HG03039 (cell line): ENCODE results near the gene FRRS1.
"Not testable (repeated sequence)": the region's sequence is repeated elsewhere in the genome, so short reads cannot be mapped to it uniquely, and the experiment has no call there.

ENCODE experiments used
- ATAC-seq: cut with Tn5 transposase; IDR thresholded peaks from one replicate; pipeline ENCODE4 v1.9.1; 2021; ENCODE audit warnings: mild to moderate bottlenecking, moderate library complexity; ENCODE audit not compliant: unreplicated experiment

The FRRS1 gene

GRCh38 chr1:99768104-99768503 lies 1.7 kb upstream of the FRRS1 start:
- no peak for ATAC-seq

DNA sequence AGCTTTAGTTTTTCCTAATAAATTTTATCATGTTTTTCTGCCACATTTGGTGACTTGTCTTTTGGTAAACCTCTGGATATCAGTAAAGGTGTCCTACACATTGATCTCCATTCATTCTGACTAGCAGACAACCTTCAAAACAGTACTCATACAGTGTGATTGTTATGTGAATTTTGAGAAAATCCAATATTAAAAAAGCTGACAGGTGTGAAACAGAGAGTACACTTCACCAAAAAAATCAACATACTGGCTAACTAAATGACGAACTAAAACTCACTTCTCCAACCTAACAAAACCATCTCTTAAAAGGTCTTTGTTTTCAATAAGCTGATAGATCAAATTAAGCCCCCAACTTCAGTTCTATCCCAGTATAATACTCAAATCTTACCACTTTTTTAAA lies 1.5 kb downstream of the FRRS1 start:
- ATAC-seq = no peak

GRCh38 chr1:99764439-99764838 lies 2.0 kb downstream of the FRRS1 start:
- no peak for ATAC-seq

DNA sequence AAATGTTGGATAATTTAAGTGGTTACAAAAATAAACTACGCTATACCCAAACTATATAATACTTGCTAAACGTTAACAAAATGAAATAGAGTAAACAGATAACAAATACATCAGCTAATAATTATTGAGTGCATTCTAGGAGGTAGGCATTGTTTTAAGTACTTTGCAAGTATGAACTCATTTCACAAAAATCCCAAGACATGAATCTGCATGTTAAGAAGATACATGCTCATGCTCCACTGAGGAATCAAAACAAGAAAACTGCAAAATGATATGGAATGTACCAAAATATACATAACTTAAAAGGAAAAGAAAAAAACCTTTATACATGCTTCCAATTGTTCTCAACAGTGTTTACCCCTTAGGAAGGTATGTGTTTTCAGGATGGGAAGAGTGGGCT lies 2.5 kb downstream of the FRRS1 start:
- no peak for ATAC-seq

GRCh38 chr1:99761774-99762173 lies 4.7 kb downstream of the FRRS1 start:
- ATAC-seq = no peak

DNA sequence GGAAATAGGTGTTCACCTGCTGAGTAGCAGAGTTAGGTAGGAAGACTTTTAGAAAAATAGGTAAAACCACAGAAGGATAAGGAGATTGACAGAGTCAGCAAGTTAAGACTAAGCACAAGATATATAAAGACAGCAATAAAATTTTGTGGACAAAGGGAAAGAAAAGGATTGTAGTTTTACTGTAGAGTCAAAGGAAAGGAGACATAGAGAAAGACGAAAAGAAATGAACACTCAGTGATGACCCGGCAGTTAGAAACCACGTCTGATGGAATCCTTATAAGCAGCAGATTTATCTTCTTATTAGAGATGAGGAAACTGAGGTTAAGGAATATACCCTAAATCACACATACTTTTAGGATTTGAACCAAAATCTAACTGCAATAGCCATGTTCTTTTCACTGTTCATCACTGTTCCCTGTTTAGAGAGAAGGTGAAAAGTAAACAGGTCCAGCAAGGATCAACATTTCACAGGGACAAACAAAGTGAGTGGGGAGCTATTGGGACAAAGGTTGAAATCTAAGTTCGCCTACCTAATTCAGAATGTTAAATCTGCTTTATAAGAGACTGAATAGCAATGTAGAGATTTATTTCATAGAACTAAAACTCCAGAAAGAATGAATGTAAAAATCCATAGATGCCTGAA lies 6.8 kb downstream of the FRRS1 start:
- no peak for ATAC-seq

- not testable (repeated sequence) for ATAC-seq
Observed at GRCh38 chr1:99758686-99759517, 7.5 kb downstream of the FRRS1 start.

DNA sequence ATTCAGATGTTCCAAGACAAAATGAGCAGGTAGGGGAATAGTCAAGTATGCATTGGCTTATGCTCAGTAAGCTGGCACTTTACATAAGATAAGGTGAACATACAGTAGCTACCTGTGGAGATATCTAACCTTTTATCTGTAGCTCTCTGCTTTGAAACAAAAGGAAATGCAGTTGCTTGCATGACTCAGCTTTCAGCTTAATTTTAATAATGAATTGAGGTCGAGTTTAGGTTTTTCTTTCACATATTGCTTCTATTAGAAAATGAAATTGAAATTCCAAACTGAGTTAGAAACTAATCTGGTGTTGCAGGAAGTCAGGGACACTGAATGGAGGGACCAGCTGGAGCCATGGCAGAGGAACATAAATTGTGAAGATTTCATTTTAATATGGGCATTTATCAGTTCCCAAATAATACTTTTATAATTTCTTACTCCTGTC lies 8.3 kb downstream of the FRRS1 start:
- ATAC-seq = peak; percentile 46

DNA sequence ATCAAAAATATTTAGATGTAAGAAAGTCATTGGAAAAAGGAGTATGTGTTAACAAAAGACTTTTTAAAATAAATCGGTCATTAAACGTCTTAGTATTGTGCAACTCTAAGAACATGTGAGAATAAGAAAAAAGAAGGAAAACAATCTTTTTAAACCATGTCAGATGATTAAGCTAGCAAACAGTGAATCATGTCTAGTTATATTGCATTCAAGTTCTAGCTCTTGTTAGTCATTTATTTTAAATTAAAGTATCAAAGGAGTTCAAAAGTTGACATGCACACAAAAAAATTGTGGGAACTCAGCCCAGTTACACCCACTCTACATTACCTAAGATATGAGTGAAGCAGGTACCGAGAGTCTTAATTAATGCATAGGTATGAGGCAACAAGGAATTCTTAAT lies 9.8 kb downstream of the FRRS1 start:
- no peak for ATAC-seq

DNA sequence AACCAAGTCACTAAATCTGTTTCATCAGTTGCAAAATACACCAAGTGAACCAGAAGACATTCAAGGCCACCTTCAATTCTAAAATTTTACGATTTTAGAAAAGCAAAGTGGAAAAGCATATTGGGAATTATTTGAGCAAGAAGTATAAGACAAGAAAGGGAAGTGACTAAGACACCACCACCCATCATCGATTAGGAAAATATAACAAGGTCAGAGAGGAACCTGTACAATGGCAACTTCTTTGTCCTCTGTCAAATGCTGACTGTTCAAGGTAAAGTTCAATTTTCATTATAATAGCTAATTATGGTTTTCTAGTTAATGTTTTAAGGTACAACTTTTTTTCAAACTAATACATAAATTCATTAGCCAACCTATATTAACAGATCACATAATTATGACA lies 10.8 kb downstream of the FRRS1 start:
- no peak for ATAC-seq

DNA sequence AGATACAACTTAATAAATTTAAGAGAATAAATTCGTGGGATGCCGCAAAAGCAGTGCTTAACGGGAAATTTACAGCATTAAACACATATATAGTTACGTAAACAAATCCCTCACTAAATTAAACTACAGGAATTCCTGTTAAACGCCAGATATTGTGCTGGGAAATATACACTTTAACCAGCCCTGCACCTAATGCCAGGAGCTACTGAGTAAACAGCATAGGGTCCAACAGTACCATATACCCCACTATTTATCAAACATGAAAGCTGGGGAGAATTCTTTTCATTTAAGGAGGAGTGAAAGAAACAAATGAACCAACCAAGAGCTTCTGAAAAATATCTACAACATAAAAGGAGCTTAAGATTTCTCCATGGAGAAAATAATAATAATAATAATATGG lies 11.7 kb downstream of the FRRS1 start:
- ATAC-seq = no peak

- no peak for ATAC-seq
Observed at GRCh38 chr1:99754055-99754626, 12.3 kb downstream of the FRRS1 start.

DNA sequence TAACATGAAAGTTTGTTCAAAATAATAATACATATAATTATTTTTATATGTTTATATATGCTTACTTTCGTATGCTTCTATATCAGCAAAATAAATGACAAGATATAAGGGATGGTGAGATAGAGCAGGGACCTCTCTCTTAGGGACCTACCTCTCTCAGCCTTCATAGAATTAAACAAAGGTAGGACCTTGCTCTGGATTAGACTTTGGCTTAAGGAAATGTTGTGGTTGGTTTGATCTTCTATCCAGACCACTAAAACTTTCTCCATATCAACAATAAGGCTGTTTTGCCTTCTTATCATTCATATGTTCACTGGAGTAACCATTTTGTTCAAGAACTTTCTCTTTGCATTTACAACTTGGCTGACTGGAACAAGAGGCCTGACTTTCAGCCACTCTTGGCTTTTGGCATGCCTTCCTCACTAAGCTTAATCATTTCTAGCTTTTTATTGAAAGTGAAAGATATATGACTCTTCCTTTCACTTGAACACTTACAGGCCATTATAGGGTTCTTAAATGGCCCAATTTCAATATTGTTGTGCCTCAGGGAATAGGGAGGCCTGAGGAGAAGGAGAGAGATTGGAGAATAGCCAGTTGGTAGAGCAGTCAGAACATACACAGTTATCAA lies 14.4 kb downstream of the FRRS1 start:
- peak; percentile 74 for ATAC-seq

GRCh38 chr1:99749504-99750347 lies 16.7 kb downstream of the FRRS1 start:
- peak; percentile 81 for ATAC-seq

- no peak for ATAC-seq
Observed at GRCh38 chr1:99748419-99748818, 18.0 kb downstream of the FRRS1 start.

GRCh38 chr1:99745684-99746083 lies 20.8 kb downstream of the FRRS1 start:
- no peak for ATAC-seq

DNA sequence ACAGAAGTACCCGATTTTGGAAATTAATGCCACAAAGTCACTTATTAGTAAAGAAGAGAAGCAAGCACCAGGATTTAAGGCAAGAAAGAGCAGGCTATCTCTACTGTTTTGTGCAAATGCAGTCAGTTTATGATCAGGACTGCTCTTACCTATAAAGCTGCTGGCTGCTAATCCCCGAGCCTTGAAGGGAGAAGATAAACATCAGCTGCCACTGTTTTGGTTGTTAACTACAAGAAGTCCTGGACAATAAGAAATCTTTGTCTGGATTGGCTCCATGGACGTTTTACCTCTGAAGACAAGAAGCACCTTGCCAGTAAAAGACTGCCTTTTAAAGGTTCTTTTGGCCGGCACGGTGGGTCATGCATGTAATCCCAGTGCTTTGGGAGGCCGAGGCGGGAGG lies 21.4 kb downstream of the FRRS1 start:
- no peak for ATAC-seq

- ATAC-seq = no peak
Observed at GRCh38 chr1:99740141-99740540, 26.3 kb downstream of the FRRS1 start.

- ATAC-seq = no peak
Observed at GRCh38 chr1:99738858-99739465, 27.5 kb downstream of the FRRS1 start.

DNA sequence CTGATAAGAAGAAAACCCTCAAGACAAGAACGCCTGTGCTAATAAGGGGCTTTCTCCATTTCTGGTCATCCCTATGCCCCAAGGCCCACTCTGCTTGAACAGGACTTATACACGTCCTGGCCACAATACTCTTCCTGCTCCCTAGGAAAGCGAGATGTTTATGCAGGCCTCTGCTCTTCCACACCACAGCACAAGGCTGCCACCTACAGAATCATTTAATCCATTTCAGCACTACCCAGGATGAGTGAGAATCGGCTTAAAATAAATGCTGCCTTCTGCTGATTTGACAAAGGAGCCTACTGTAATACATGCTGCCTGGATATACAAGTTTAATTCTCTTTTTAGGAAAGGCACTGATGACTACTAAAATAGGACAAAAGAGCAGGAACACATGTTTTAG lies 29.4 kb downstream of the FRRS1 start:
- ATAC-seq = no peak
